Kidney (tissue), 14 donors: ENCODE measurements around the gene PRR19. TPM values are rescaled to one million over a fixed set of nuclear protein-coding genes. Genes with fewer than 3 reads are reported as not detected.
A peak's percentile ranks its signal among the peaks of the same experiment; 100 is the strongest.

ENCODE experiments used
- DNase-seq, 5 donors: peaks; one replicate each; pipeline ENCODE4 v3.0.0-alpha.2; 2013 to 2020
- FAIRE-seq: peaks from 2 replicates; lab custom pipeline; 2012; peaks lifted over from hg19 to GRCh38; lab: Jason Lieb, UNC
- H3K27ac ChIP-seq, 2 donors: one replicate each; pipeline ENCODE4 v1.7.0; 2013; ENCODE audit warnings: low read depth in 2 of 2, low read length in 2 of 2, inconsistent platforms in 1 of 2
- H3K27me3 ChIP-seq: one replicate; pipeline ENCODE4 v1.7.1; 2013; ENCODE audit warnings: low read length, inconsistent platforms; ENCODE audit not compliant: control insufficient read depth, insufficient read depth
- H3K36me3 ChIP-seq, 3 donors: one replicate each; pipeline versions ENCODE4 v1.7.0 to v1.7.1; 2013; ENCODE audit warnings: low read length in 3 of 3, control low read depth in 1 of 3, inconsistent platforms in 1 of 3; ENCODE audit not compliant: insufficient read depth in 3 of 3, control insufficient read depth in 2 of 3
- H3K4me1 ChIP-seq, 3 donors: one replicate each; pipeline versions ENCODE4 v1.7.0 to v1.7.1; 2013; ENCODE audit warnings: low read length in 3 of 3, inconsistent platforms in 1 of 3, low read depth in 1 of 3; ENCODE audit not compliant: control insufficient read depth in 2 of 3, insufficient read depth in 2 of 3
- H3K4me3 ChIP-seq, 3 donors: one replicate each; pipeline versions ENCODE4 v1.7.0 to v1.8.1; 2013; ENCODE audit warnings: low read length in 3 of 3, control low read depth in 1 of 3, inconsistent platforms in 1 of 3
- H3K9ac ChIP-seq, 3 donors: one replicate each; pipeline versions ENCODE4 v1.7.0 to v1.7.1; 2013; ENCODE audit warnings: low read length in 3 of 3, control low read depth in 1 of 3, inconsistent platforms in 1 of 3
- H3K9me3 ChIP-seq, 3 donors: one replicate each; pipeline versions ENCODE4 v1.7.0 to v1.7.1; 2013; ENCODE audit warnings: low read length in 3 of 3, control low read depth in 1 of 3, inconsistent platforms in 1 of 3; ENCODE audit not compliant: control insufficient read depth in 2 of 3, insufficient read depth in 1 of 3
- CTCF ChIP-seq: IDR thresholded peaks from 3 replicates; pipeline ENCODE4 v1.5.1; 2012; ENCODE audit warnings: mild to moderate bottlenecking, moderate library complexity, borderline replicate concordance; ENCODE audit not compliant: insufficient read depth; ENCODE audit errors: extremely low read depth
- intact Hi-C: fragments of 100-400 bp; cut with DNase I; formaldehyde crosslinking; loops from one replicate; pipeline ENCODE4 v1.11.1; 2022
- polyA plus RNA-seq: library from polyadenylated mRNA; stranded (reverse); fragments of 350-450 nt; fragmentation: Illumina TruSeq; extraction: RNeasy Lipid Tissue Mini Kit (QIAGEN cat#74804); gene quantifications from one replicate; pipeline ENCODE4 v1.2.3, GENCODE V29; 2014; ENCODE audit warnings: low read depth, low replicate concordance; ENCODE audit not compliant: insufficient read depth
- total RNA-seq: library from RNA; stranded (reverse); fragmentation: NEBNext Ultra II Directional; extraction: Animal tissue kit (Norgen Biotek cat#: 25700); gene quantifications from one replicate; pipeline ENCODE4 v1.2.1, GENCODE V29; 2021
- donor health status: control.
- donor health status: control.
- donor health status: control.
- donor health status: control.
- donor health status: control.
- donor health status: DM: yes; HTN: yes; CAD: no.
- donor health status: Normal renal cell carcinoma (clear cell type).

The PRR19 gene
- total and polyA plus RNA-seq, 2 donors from 2014 or later, result 0.47 to 0.71 TPM

- H3K27ac ChIP-seq, result no peak overlapping the region
- no peaks in the 10 kb centered on the region for H3K9me3 ChIP-seq
- FAIRE-seq (no peak), DNase-seq (peak in 2 of 5 donors; percentile 54 to 73)
- intact Hi-C loops, result no loop called here
- H3K9ac ChIP-seq, result no peak overlapping the region
- peaks cover 3 to 25% (median 12%) of the 10 kb centered on the region in 3 donors for H3K4me1 ChIP-seq
- no peak overlapping the region for H3K4me3 ChIP-seq
- H3K27me3 ChIP-seq, result no peaks in the 10 kb centered on the region
- peaks cover 0 to 17% (median 6%) of the 10 kb centered on the region in 3 donors for H3K36me3 ChIP-seq
- no peak for TF ChIP-seq CTCF
Measured at GRCh38 chr19:42271861-42272534, 29.9 kb upstream of the PRR19 start.

- H3K9ac ChIP-seq, result no peak overlapping the region
- no peak for FAIRE-seq
- no peak overlapping the region for H3K27ac ChIP-seq
- H3K36me3 ChIP-seq, result peaks cover 0 to 17% (median 6%) of the 10 kb centered on the region in 3 donors
- intact Hi-C loops, result no loop called here
- no peaks in the 10 kb centered on the region for H3K9me3 ChIP-seq
- H3K27me3 ChIP-seq, result no peaks in the 10 kb centered on the region
- TF ChIP-seq CTCF, result no peak
- peak in 2 of 5 donors; percentile 53 to 81 for DNase-seq
- H3K4me1 ChIP-seq, result peaks cover 3 to 26% (median 14%) of the 10 kb centered on the region in 3 donors
- H3K4me3 ChIP-seq, result no peak overlapping the region
Measured at GRCh38 chr19:42272535-42272897, 29.4 kb upstream of the PRR19 start.

GRCh38 chr19:42272989-42273406 lies 28.9 kb upstream of the PRR19 start:
- DNase-seq, result peak in 1 of 5 donors; percentile 77
- H3K4me1 ChIP-seq, result peaks cover 0 to 25% (median 18%) of the 10 kb centered on the region in 3 donors
- no peaks in the 10 kb centered on the region for H3K27me3 ChIP-seq
- H3K4me3 ChIP-seq, result no peak overlapping the region
- FAIRE-seq, result no peak
- intact Hi-C loops, result no loop called here
- no peaks in the 10 kb centered on the region for H3K9me3 ChIP-seq
- peaks cover 0 to 17% (median 6%) of the 10 kb centered on the region in 3 donors for H3K36me3 ChIP-seq
- H3K9ac ChIP-seq, result no peak overlapping the region
- no peak for TF ChIP-seq CTCF
- H3K27ac ChIP-seq, result no peak overlapping the region
